Endothelial cell of umbilical vein (primary cell): ENCODE results near the gene CAPG. TPM values are rescaled to one million over a fixed set of nuclear protein-coding genes. Genes with fewer than 3 reads are reported as not detected.

Experiments used
- BruUV-seq: library from RNA; stranded (reverse); fragments of 400-500 nt; replicated peaks from 2 replicates; lab custom pipeline; 2021; lab: Mats Ljungman, UMichigan
- CTCF ChIA-PET: fragments of 300-600, 350-600 bp; sonication (Branson Sonifier 250); formaldehyde crosslinking; loops from one replicate; lab custom pipeline; 2021; ENCODE audit warnings: antibody characterized with exemption, inconsistent platforms; lab: Charles Lee
- POLR2A ChIA-PET: fragments of 300-600, 350-600 bp; sonication (Branson Sonifier 250); formaldehyde crosslinking; loops from one replicate; lab custom pipeline; 2021; ENCODE audit warnings: antibody characterized with exemption, inconsistent platforms; lab: Charles Lee
- DNase-seq: peaks from one replicate; pipeline ENCODE4 v3.0.0-alpha.2; 2011; ENCODE audit warnings: low read depth, low spot score
- FAIRE-seq: peaks from 2 replicates; lab custom pipeline; 2011; peaks lifted over from hg19 to GRCh38; lab: Jason Lieb, UNC
- H2AFZ ChIP-seq: 2 replicates; pipeline ENCODE4 v1.6.0; 2012; ENCODE audit warnings: low read depth, low read length, control low read depth, inconsistent platforms
- H3K27ac ChIP-seq: 2 replicates; pipeline ENCODE4 v1.5.1; 2011; ENCODE audit warnings: low read depth, mild to moderate bottlenecking, control low read depth, low read length, moderate library complexity; ENCODE audit not compliant: insufficient read depth
- H3K27me3 ChIP-seq, 2 experiments: 2 replicates each; pipeline versions ENCODE4 v1.6.0 to v1.6.1; 2011; ENCODE audit warnings: low read length in 2 of 2, mixed read lengths in 1 of 2; ENCODE audit not compliant: control insufficient read depth in 2 of 2, insufficient read depth in 2 of 2
- H3K36me3 ChIP-seq, 2 experiments: 2 replicates in 1 of 2; 3 replicates in 1 of 2; pipeline ENCODE4 v1.5.1; 2011; ENCODE audit warnings: low read length in 2 of 2, mild to moderate bottlenecking in 1 of 2, moderate library complexity in 1 of 2; ENCODE audit not compliant: control insufficient read depth in 2 of 2, insufficient read depth in 2 of 2; ENCODE audit errors: extremely low read depth in 1 of 2
- H3K4me1 ChIP-seq: 3 replicates; pipeline ENCODE4 v1.5.1; 2011; ENCODE audit warnings: mild to moderate bottlenecking, low read length; ENCODE audit not compliant: control insufficient read depth, insufficient read depth; ENCODE audit errors: extremely low read depth
- H3K4me2 ChIP-seq: 2 replicates; pipeline ENCODE4 v1.6.1; 2011; ENCODE audit warnings: low read length, control low read depth, mixed read lengths; ENCODE audit not compliant: insufficient read depth
- H3K4me3 ChIP-seq, 3 experiments: fragments of 200-600 bp in 1 of 3; sonication (generic), shearing (Covaris generic) in 1 of 3; replicated peaks in 1 of 3; 2 replicates each; pipeline ENCODE4 v1.5.1; 2011 to 2016; ENCODE audit warnings: control low read depth in 3 of 3, low read length in 3 of 3, mild to moderate bottlenecking in 2 of 3, inconsistent platforms in 1 of 3, low read depth in 1 of 3, moderate library complexity in 1 of 3; ENCODE audit not compliant: insufficient read depth in 1 of 3
- H3K79me2 ChIP-seq: 2 replicates; pipeline ENCODE4 v1.6.0; 2012; ENCODE audit warnings: low read length, inconsistent platforms; ENCODE audit not compliant: control insufficient read depth, insufficient read depth
- H3K9ac ChIP-seq: replicated peaks from 2 replicates; pipeline ENCODE3; 2011; ENCODE audit warnings: low read length, control low read depth; ENCODE audit not compliant: insufficient read depth; ENCODE audit errors: extremely low read depth
- H3K9me1 ChIP-seq: replicated peaks from 3 replicates; pipeline ENCODE4 v1.6.0; 2011; ENCODE audit warnings: mild to moderate bottlenecking, low read length; ENCODE audit not compliant: control insufficient read depth, insufficient read depth; ENCODE audit errors: extremely low read depth
- H3K9me3 ChIP-seq: replicated peaks from 2 replicates; pipeline ENCODE4 v1.5.1; 2012; ENCODE audit warnings: low read length, inconsistent platforms; ENCODE audit not compliant: control insufficient read depth, insufficient read depth
- H4K20me1 ChIP-seq: replicated peaks from 2 replicates; pipeline ENCODE3; 2011; ENCODE audit warnings: mild to moderate bottlenecking, low read length; ENCODE audit not compliant: control insufficient read depth, insufficient read depth; ENCODE audit errors: extremely low read depth
- EZH2 ChIP-seq: IDR thresholded peaks from 2 replicates; pipeline ENCODE4 v1.6.1; 2012; ENCODE audit warnings: borderline replicate concordance, low read depth, mild to moderate bottlenecking, moderate library complexity, low read length, inconsistent platforms; ENCODE audit not compliant: severe bottlenecking
- FOS ChIP-seq: IDR thresholded peaks from 2 replicates; pipeline ENCODE4 v1.6.1; 2011; ENCODE audit warnings: mild to moderate bottlenecking, low read length, moderate library complexity, borderline replicate concordance; ENCODE audit not compliant: insufficient read depth
- GATA2 ChIP-seq: IDR thresholded peaks from 2 replicates; pipeline ENCODE4 v1.7.0; 2011; ENCODE audit warnings: low read depth, mild to moderate bottlenecking, moderate library complexity, mixed read lengths, low read length; ENCODE audit not compliant: insufficient read length, insufficient read depth
- POLR2A ChIP-seq: IDR thresholded peaks from 2 replicates; pipeline ENCODE4 v1.6.1; 2012; ENCODE audit warnings: low read depth, mild to moderate bottlenecking, control low read depth, low read length
- dilution Hi-C: fragments of 300-500 bp; cut with MboI; formaldehyde crosslinking; loops from one replicate; pipeline ENCODE4 v1.15.0; 2019; ENCODE audit warnings: low sequenced_read_pairs; ENCODE audit not compliant: extremely low pct_ligation_motif_present
- intact Hi-C: fragments of 100-400 bp; cut with micrococcal nuclease; formaldehyde crosslinking; loops from one replicate; pipeline ENCODE4 v1.10.0; 2022
- polyA plus RNA-seq, 4 experiments: library from polyadenylated mRNA; depleted of rRNA in 3 of 4; stranded (reverse) in 3 of 4; unstranded in 1 of 4; fragments of >200 nt; gene quantifications; 2 replicates each; pipeline versions ENCODE4 v1.2.1 to v1.2.3, GENCODE V29; 2011 to 2012; ENCODE audit warnings: missing spikeins in 1 of 4
- total RNA-seq: library from RNA; stranded (reverse); gene quantifications from 2 replicates; pipeline ENCODE4 v1.2.3, GENCODE V29; 2021
- TF ChIP-seq, protein P1 (sequence below): IDR thresholded peaks from 2 replicates; pipeline ENCODE4 v1.6.1; 2011; ENCODE audit not compliant: insufficient read depth, insufficient read length
- TF ChIP-seq, protein P2 (sequence below), 2 donors: IDR thresholded peaks; 1 replicate in 1 of 2; 2 replicates in 1 of 2; pipeline ENCODE4 v1.5.1; 2011; ENCODE audit warnings: low read length in 2 of 2, mild to moderate bottlenecking in 2 of 2, moderate library complexity in 2 of 2, control low read depth in 1 of 2, inconsistent platforms in 1 of 2, low read depth in 1 of 2; ENCODE audit not compliant: insufficient read depth in 1 of 2; ENCODE audit errors: extremely low read depth in 1 of 2

CAPG gene
- total and polyA plus RNA-seq, 2 donors (not counting 3 experiments of a cell fraction or from before 2014, with no cell fraction given) = 107 to 115 TPM

DNA sequence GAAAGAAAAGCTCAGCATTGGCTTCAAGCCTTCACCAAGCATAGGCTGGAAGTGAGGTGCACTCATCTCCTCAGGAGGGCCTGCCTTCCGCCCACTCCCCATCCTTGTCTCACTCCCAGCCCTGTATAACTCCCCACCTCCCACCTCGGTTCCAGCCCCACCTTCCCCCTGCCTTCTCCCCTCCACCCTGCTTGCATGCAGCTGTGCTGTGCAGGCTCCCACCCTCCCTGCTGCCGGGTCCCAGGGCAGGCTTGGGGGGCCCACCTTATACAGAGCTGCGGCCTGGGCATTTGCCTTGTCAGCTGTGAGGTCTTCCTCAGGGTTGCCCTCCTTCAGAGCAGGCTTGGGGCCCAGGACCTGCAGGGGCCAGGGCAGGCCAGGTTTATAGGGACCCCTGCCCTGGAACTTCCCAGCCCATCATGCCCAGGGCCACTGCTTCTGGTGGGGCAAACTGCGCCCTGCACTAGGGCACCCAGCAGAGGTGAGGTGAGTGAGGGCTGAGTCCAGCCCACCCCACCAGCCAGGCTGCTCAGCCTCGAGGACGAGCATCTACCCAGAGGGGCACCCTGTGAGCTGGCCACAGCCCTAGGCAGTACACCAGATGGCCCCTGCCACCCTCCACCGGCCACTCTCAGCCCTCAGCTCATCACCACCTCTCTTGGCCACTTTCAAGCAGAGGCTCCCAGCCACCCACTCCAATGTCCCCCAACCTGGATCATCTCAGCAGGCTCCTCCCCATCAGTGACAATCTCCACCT, 11.6 kb downstream of the CAPG start:
- POLR2A ChIA-PET = no interaction called here
- peaks cover 2% of the 10 kb centered on the region in 2 experiments for H3K36me3 ChIP-seq
- CTCF ChIA-PET = interaction anchor here (0.7 kb wide), 1 partner anchor 26 kb away, joined by 3 read pairs; no protein-coding TSS in a partner anchor

More for the DNA sequence above, 11.6 kb downstream of the CAPG start:
- no peaks in the 10 kb centered on the region for H3K4me1 ChIP-seq
- dilution Hi-C loops (no loop called here), intact Hi-C loops (no loop called here)
- H3K9me1 ChIP-seq = no peaks in the 10 kb centered on the region
- DNase-seq (no peak), FAIRE-seq (no peak)
- no TSS peak for BruUV-seq
- H3K4me3 ChIP-seq = no peak overlapping the region
- H3K27ac ChIP-seq = no peak overlapping the region
- no peaks in the 10 kb centered on the region for H3K79me2 ChIP-seq
- H3K9ac ChIP-seq = no peak overlapping the region
- H3K27me3 ChIP-seq = no peaks in the 10 kb centered on the region
- H2AFZ ChIP-seq = no peak overlapping the region
- TF ChIP-seq, protein P1, sequence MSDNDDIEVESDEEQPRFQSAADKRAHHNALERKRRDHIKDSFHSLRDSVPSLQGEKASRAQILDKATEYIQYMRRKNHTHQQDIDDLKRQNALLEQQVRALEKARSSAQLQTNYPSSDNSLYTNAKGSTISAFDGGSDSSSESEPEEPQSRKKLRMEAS = no peak
- TF ChIP-seq, protein P2, sequence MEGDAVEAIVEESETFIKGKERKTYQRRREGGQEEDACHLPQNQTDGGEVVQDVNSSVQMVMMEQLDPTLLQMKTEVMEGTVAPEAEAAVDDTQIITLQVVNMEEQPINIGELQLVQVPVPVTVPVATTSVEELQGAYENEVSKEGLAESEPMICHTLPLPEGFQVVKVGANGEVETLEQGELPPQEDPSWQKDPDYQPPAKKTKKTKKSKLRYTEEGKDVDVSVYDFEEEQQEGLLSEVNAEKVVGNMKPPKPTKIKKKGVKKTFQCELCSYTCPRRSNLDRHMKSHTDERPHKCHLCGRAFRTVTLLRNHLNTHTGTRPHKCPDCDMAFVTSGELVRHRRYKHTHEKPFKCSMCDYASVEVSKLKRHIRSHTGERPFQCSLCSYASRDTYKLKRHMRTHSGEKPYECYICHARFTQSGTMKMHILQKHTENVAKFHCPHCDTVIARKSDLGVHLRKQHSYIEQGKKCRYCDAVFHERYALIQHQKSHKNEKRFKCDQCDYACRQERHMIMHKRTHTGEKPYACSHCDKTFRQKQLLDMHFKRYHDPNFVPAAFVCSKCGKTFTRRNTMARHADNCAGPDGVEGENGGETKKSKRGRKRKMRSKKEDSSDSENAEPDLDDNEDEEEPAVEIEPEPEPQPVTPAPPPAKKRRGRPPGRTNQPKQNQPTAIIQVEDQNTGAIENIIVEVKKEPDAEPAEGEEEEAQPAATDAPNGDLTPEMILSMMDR (IDR thresholded peaks at IDR 0.05; ENCODE audit: extremely low read depth in 1 of 2, insufficient read depth in 1 of 2, low read depth in 1 of 2, low read length in 2 of 2) = no peak
- no peak for TF ChIP-seq GATA2
- no peak for TF ChIP-seq EZH2
- no peak for TF ChIP-seq POLR2A
- TF ChIP-seq FOS = no peak
- no peak overlapping the region for H3K4me2 ChIP-seq
- no peaks in the 10 kb centered on the region for H4K20me1 ChIP-seq
- H3K9me3 ChIP-seq = no peaks in the 10 kb centered on the region
